ENCODE results near the gene NPBWR2.

NPBWR2 gene

GRCh38 chr20:64116541-64117431 lies 9.4 kb upstream of the NPBWR2 start:
- no peak for DNase-seq (ENCODE audit: low spot score)

- no peak for DNase-seq (ENCODE audit: low spot score)
These were observed 8.7 kb upstream of the NPBWR2 start for GRCh38 chr20:64116016-64116415.

GRCh38 chr20:64115171-64115911 lies 8.0 kb upstream of the NPBWR2 start:
- no peak for DNase-seq (ENCODE audit: low spot score)

DNA sequence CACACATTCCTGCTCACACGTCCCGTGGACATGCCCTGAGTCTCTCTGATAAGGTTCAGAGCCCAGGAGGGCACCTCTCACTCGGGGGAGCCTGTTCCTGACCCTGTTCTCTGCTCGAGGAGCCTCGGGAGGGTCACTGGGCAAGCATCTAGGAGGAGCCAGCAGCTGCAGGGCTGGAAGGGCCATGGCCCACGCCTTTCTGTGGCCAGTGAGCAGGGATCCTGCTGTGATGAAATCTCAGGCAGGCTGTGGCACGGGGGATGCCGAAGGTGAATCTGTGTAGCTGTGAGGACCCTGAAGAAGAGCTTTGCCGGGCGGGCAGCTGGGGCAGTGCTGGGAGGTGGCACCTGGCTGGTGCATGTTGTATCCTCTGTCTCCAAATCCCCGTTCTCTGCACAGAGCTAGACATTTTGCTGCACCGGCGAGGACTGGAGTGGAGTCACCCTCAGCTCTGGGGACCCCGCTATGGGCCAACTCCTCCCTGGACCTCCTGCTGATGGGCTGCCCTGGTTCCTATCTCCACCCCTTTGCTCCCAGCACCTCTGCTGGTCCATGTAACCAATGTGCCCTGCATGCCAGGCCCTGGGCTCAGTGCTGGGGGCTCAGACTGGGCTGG lies 7.1 kb upstream of the NPBWR2 start:
- no peak for DNase-seq (ENCODE audit: low spot score)

DNA sequence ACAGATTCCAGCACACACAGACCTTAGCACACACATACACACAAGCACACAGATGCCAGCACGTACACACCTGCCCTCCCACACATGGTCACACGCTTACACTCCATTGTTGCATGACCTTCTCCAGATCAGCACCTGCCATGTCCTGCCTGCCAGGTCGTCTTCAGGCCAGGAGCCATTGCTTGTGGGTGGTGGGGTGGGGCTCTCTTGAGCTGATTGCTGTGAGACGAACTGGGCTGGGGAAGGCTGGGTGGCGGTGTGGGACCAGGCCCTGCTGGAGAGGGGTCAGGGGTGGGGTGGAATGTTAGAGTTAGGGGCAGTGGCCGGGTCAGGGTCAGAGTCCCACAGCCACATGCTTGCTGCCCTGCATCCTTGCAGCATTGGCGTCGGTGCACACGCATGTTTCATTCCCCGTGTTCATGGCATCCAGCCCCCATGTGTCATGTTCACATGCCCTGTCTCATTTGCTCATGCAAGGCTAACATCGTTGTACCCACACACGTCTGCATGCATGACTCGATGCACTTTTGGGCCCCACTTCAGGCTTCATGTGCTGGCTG lies 6.5 kb upstream of the NPBWR2 start:
- DNase-seq (ENCODE audit: low spot score): no peak

- no peak for DNase-seq (ENCODE audit: low spot score)
These were observed 6.0 kb upstream of the NPBWR2 start for GRCh38 chr20:64113444-64113775.

GRCh38 chr20:64112691-64113443 lies 5.5 kb upstream of the NPBWR2 start:
- no peak for DNase-seq (ENCODE audit: low spot score)

DNA sequence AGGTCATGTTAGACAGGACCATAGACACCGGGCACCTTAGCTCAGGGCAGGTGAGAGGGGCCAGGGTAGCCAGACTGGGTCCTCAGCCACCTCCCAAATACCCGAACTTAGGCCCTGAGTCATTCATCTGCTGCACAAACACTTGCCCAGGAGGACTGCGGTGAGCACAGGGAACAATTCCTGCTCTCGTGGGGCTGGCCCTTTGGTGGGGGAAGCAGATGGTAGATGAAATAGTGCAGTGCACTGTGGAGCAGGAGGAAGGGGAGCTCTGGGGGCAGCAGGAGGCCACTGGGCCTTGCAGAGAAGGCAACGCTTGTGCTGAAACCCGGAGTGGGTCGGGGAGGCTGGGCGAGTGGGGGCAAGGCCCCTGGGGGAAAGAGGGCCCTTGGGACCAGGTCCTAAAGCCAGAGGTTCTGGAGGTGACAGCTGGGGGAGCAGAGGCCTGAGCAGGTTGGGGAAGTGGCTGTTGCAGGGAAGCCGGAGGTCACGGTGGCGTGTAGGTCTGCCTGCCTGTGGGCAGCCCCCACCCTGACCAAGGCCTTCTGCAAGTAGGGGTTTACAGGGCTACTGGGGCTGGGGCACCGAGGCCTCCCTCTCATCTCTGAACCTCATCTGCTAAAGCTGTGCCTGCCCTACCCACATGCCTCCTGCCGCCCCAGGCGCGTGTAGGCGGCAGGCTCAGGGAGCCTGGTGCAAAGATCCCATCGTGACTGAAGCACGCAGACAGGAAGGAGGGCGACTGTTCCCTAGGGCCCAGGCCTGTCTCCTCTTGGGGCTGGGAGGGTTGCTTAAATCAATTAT lies 4.7 kb upstream of the NPBWR2 start:
- DNase-seq (ENCODE audit: low spot score): no peak

- DNase-seq (ENCODE audit: low spot score): no peak
These were observed 3.2 kb upstream of the NPBWR2 start for GRCh38 chr20:64110411-64111068.

- DNase-seq (ENCODE audit: low spot score): no peak
These were observed 2.5 kb upstream of the NPBWR2 start for GRCh38 chr20:64109831-64110391.

- DNase-seq (ENCODE audit: low spot score): no peak
These were observed 1.6 kb upstream of the NPBWR2 start for GRCh38 chr20:64108731-64109681.

DNA sequence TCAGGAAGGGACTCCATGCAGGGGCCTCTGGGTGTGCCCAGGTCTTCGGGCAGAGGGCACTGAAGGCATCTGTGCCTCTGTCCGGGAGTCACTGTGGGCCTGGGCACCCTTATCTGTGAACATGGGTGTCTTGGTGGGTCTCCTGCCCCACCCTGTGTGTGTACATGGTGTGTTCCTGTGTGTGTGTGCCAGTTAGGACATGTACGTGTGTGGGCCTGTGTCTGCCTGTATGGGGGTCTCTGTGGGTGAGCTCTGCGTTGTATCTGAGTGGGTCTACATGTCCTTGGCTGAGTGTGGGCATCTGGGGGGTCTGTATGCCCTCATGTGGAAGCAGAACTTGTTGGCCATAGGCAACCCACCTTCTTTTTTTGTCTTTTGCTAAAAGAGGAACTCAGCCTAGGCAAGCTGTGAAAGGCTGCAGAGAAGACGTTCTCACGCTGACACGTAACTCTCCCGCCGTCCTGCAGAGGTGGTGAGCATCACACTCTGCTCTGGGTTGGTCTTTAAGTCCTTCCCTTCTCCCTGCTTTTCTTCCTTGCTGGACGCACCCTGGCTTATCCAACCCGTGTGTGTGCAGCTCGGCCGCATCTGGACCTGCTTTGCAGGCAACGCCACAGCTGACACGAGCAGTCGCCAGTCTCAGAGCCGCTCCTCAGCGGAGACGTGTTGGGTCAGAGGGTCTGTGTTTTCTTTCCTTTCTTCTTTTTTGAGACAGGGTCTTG lies 532 bp upstream of the NPBWR2 start:
- no peak for DNase-seq (ENCODE audit: low spot score)

DNA sequence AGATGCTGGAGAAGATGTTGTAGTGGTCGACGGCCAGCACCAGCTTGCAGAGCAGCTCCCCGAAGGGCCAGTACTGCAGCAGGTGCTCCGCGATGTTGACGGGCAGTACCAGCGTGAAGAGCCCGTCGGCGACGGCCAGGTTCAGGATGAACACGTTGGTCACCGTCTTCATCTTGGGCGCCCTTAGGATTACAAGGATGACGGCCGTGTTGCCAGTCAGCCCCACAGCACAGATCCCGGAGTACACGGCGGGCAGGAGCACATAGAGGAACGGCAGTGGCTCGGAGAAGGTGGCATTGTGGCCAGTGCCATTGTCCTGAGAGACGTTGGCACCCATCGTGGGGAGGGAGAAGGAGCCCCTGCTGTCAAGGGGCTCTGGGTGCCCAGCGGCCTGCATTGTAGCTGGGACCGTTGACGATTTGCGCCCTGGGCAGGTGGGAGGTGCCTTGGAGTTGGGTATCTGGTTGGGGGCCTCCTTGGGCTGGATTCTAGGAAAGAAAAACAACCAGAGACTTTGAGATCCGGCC lies 867 bp downstream of the NPBWR2 start:
- DNase-seq (ENCODE audit: low spot score): no peak

- DNase-seq (ENCODE audit: low spot score): no peak
These were observed 1.4 kb downstream of the NPBWR2 start for GRCh38 chr20:64105846-64106434.

DNA sequence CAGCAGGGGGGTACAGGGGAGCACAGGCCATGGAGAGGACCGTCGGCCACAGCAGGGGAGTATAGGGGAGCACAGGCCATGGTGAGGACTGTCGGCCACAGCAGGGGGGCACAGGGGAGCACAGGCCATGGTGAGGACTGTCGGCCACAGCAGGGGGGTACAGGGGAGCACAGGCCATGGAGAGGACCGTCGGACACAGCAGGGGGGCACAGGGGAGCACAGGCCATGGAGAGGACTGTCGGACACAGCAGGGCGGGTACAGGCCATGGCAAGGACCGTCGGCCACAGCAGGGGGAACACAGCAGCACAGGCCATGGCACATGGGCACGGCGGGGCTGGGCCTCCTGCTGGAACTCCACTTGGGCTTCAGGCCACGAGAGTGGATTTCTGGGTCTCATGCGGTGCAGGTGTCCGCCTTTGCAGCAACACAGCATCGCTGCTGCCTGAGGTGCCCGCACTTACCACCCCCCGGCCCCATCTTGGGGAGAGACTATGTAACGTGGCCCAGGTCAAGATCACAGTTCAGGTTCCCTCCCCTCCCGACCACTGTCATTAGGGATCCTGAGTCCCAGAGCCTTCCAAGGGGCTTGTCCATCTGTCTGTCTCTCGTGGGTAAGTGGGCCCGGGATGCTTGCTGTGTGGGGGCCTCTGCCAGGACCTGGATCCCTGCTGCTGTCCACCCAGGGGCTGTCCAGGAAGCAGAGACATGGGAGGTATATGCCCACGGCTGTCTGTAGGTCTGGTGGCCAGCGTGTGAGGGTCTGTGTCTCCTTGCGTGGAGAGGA lies 2.5 kb downstream of the NPBWR2 start:
- no peak for DNase-seq (ENCODE audit: low spot score)

GRCh38 chr20:64103871-64104666 lies 3.3 kb downstream of the NPBWR2 start:
- no peak for DNase-seq (ENCODE audit: low spot score)

Data from ecto neural progenitor cell (in vitro differentiated cells).